Activated naive CD4-positive, alpha-beta T cell treated with anti-CD3 and anti-CD28 coated beads, Interleukin-2, amount 50 U/mL, for 24 hours (primary cell): Measurements from ENCODE around the gene NFKB2.

Source experiments
- H3K27ac Mint-ChIP-seq: one replicate; pipeline ENCODE4 v1.8.0; 2021; ENCODE audit warnings: mild to moderate bottlenecking, mixed read lengths
- H3K27me3 Mint-ChIP-seq: one replicate; pipeline ENCODE4 v1.8.0; 2021; ENCODE audit warnings: mixed read lengths
- H3K36me3 Mint-ChIP-seq: one replicate; pipeline ENCODE4 v1.8.0; 2021; ENCODE audit warnings: mixed read lengths
- H3K4me1 Mint-ChIP-seq: one replicate; pipeline ENCODE4 v1.8.0; 2021; ENCODE audit warnings: mixed read lengths
- H3K4me3 Mint-ChIP-seq: one replicate; pipeline ENCODE4 v1.8.0; 2021; ENCODE audit warnings: mild to moderate bottlenecking, mixed read lengths
- H3K9me3 Mint-ChIP-seq: one replicate; pipeline ENCODE4 v1.8.0; 2021; ENCODE audit warnings: mixed read lengths

The NFKB2 gene

DNA sequence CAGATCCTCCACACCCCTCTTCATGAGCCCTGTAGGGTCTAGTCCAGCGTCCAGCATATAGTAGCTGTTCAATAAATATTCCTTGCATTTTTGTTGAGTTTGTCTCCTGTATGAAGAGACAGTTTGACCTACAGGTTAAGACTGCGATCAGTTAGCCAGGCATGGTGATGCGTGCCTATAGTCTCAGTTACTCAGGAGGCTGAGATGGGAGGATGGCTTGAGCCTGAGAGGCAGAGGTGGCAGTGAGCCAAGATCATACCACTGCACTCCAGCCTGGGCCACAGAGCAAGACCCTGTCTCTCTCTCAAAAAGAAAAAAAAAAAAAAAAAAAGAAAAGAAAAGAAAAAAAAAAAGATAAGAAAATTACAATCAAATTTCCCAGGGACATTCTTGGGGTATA lies 42.0 kb downstream of the NFKB2 start:
- Mint-ChIP-seq H3K27ac (no peak overlapping the region), H3K4me3 (peak overlapping the region; percentile 67), H3K36me3 (no peaks in the 10 kb centered on the region), H3K9me3 (no peaks in the 10 kb centered on the region), H3K27me3 (no peaks in the 10 kb centered on the region), H3K4me1 (peaks cover 58% of the 10 kb centered on the region)

DNA sequence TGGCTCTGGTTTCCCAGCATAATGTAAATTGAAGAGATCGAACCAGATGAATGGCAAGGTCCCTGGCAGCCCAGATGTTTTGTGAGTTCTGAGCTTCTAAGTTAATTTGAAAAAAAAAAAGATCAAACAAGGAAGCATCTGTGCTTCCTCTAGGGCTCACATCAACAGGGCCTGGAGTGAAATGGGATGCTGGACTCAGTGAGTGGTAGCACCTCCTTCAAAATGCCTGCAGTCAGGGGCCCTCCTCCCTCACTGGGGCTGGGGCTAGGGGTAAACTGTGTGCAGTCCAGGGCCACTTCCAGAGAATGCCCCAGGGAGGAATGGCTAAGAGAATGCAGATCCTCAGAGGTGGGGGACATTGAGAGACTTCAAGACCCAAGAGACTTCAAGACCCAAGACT lies 42.9 kb downstream of the NFKB2 start:
- H3K4me1 Mint-ChIP-seq = peaks cover 49% of the 10 kb centered on the region
- H3K36me3 Mint-ChIP-seq = no peaks in the 10 kb centered on the region
- no peaks in the 10 kb centered on the region for H3K27me3 Mint-ChIP-seq
- no peak overlapping the region for H3K4me3 Mint-ChIP-seq
- no peaks in the 10 kb centered on the region for H3K9me3 Mint-ChIP-seq
- H3K27ac Mint-ChIP-seq = peak overlapping the region; percentile 4

DNA sequence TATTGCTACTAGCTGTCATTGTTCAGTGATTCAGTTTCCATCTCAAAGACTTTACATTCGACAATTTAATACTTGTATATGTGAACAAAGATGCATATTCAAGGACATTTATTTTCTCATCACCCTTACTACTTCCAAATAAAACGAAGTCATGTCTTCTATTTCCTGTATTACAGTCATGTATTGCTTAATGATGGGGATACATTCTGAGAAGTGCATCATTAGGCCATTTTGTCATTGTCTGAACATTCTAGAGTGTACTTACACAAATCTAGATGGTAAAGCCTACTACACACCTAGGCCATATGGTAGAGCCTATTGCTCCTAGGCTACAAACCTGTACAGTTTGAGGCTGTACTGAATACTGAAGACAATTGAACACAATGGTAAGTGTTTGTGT lies 49.3 kb downstream of the NFKB2 start:
- Mint-ChIP-seq H3K36me3 (no peaks in the 10 kb centered on the region), H3K9me3 (no peaks in the 10 kb centered on the region), H3K4me3 (no peak overlapping the region), H3K27ac (no peak overlapping the region), H3K27me3 (no peaks in the 10 kb centered on the region), H3K4me1 (peaks cover 14% of the 10 kb centered on the region)

DNA sequence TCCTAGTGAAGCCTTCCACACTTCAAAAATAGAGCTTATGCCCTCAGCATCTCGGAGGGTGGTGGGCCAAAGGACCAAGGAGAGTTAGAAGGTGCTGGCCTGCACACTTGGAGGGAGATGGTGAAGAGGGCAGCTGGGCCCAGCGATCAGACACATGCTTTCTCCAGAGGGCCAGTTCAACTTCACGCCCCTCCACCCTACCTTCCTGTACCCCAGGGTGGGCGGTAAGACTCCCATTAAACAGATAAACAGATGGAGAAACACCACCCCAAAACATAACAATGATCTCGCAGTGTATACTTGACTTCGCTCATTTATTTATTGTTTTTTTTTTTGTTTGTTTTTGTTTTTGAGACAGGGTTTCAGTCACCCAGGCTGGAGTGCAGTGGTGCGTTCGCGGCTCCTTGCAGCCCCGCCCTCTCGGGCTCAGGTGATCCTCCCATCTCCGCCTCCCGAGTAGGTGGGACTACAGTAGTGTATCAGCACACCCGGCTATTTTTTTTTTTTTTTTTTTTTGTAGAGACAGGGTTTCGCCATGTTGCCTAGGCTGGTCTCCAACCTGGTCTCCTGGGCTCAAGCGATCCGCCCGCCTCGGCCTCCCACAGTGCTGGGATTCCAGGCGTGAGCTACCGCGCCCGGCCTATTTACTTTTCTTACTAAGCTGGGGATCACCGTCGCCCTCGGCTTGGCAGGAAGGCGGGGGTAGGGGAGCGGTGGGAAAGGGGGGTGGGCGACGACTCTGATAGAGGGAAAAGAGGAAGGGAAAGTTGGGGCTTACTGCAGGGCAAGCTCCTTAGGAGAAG lies 54.0 kb downstream of the NFKB2 start:
- H3K27ac Mint-ChIP-seq = peak overlapping the region; percentile 96
- H3K9me3 Mint-ChIP-seq = no peaks in the 10 kb centered on the region
- H3K4me1 Mint-ChIP-seq = peaks cover 27% of the 10 kb centered on the region
- H3K36me3 Mint-ChIP-seq = peaks cover 4% of the 10 kb centered on the region
- H3K27me3 Mint-ChIP-seq = no peaks in the 10 kb centered on the region
- H3K4me3 Mint-ChIP-seq = peak overlapping the region; percentile 89

DNA sequence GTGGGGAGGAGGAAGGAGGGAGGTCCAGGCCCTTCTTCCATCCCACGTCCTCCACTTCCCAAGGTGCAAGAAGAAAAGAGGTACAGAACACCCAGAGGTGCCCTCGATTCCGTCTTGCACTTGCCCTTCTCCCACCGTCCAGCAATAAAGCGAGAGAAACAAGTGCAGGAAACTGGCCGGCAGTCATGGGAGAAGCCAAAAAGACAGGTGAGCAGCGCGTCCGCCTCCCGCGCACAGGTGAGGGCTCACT lies 54.5 kb downstream of the NFKB2 start:
- H3K4me1 Mint-ChIP-seq = peaks cover 27% of the 10 kb centered on the region
- peak overlapping the region; percentile 96 for H3K27ac Mint-ChIP-seq
- H3K4me3 Mint-ChIP-seq = peak overlapping the region; percentile 89
- no peaks in the 10 kb centered on the region for H3K9me3 Mint-ChIP-seq
- H3K36me3 Mint-ChIP-seq = peaks cover 4% of the 10 kb centered on the region
- no peaks in the 10 kb centered on the region for H3K27me3 Mint-ChIP-seq

DNA sequence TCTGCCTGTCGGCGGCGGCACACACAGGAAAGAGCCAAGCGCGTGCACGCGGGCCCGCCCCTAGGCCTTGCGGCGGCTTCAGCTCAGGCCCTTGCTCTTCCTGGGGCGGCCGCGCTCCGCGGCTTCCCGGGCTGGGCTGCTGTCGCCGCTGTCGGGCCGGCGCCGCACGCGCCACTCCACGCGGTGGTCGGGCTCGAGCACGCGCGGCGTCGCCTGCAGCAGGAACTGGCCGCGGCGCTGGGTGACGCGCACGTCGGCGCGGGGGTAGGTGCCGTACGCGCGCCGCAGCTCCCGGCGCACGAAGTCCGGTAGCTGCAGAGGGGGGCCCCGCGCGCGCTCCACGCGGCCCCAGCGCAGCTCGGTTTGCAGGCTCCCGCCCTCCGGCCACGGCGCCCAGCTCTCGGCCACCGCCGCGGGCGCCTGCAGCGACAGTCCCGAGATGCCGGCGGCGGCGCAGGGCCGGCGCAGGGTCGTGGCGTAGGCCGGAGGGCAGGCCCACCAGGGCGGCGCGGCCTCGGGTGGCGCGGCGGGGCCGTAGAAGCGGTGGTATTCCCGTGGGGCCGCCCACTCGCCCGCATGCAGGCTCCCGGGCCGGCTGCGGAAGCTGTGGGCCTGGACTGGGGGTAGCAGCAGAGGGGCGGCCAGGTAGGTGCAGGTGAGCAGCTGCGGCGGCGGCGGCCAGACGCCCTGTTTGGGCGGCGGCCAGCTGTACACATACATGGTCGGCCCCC lies 55.0 kb downstream of the NFKB2 start:
- peak overlapping the region; percentile 96 for H3K27ac Mint-ChIP-seq
- H3K4me1 Mint-ChIP-seq = peaks cover 27% of the 10 kb centered on the region
- no peaks in the 10 kb centered on the region for H3K27me3 Mint-ChIP-seq
- peaks cover 4% of the 10 kb centered on the region for H3K36me3 Mint-ChIP-seq
- H3K9me3 Mint-ChIP-seq = no peaks in the 10 kb centered on the region
- peak overlapping the region; percentile 94 for H3K4me3 Mint-ChIP-seq

DNA sequence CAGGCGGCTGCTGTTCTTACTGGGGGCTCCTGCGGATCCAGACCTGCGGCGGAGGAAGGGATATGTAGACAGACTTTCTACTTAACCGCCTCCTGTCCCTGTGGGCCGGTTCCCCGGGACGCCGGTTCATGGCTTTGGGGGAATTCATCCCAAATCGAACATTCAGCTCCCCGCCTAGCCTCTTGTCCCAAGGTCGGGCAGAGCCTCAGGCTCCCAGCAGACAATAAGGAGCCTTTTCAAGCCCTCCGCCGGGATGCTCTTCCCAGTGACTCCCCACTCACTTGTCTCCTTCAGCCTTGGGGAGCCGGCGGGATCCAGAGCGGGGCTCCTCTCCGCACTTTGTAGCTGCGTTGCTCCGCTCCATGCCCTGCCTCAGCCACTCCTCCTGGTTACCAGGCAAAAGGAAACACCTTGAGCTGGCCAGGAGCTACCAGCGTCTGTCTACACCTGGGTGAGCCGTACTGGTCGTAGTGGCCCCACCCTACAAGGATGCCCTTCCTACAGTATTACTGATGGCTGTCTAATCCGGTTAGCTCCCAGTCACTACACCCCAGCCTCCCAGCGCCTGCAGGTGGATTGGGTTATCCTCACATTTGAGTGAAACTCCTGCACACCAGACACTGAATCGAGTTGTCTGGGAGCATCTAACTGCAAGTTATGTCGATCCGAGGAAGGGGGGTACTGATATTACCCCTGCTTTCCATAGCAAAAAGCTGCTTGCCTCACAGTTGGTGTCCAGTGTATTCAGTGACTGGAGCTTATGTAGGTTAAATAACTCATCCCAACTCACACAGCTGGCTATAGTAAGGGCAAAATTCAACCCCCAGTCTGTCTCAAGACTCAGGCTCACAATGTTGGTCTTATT lies 55.8 kb downstream of the NFKB2 start, which contains the start of gene C10orf95:
C10orf95 (minus strand) TSS at position 439 of the 865 bp plus-strand sequence. CDS start 450 bp downstream, outside the sequence.
- Mint-ChIP-seq H3K27me3 (no peaks in the 10 kb centered on the region), H3K9me3 (no peaks in the 10 kb centered on the region), H3K27ac (peak within 1 kb of the TSS; percentile 90), H3K4me3 (peak within 1 kb of the TSS; percentile 94), H3K4me1 (peaks cover 24% of the 10 kb centered on the region), H3K36me3 (peaks cover 4% of the 10 kb centered on the region)
